Ishikawa (cell line): ENCODE measurements around the gene MRGPRF.

Experiments
- CEBPB ChIP-seq: IDR thresholded peaks from 2 replicates; pipeline ENCODE4 v1.6.1; 2012
- CREB1 ChIP-seq: IDR thresholded peaks from 2 replicates; pipeline ENCODE4 v1.6.1; 2012; ENCODE audit warnings: low read depth
- EGR1 ChIP-seq: IDR thresholded peaks from 2 replicates; pipeline ENCODE4 v1.6.1; 2012
- EP300 ChIP-seq: IDR thresholded peaks from 2 replicates; pipeline ENCODE4 v1.6.1; 2012; ENCODE audit warnings: borderline replicate concordance
- FOXM1 ChIP-seq: IDR thresholded peaks from 2 replicates; pipeline ENCODE4 v1.6.1; 2012; ENCODE audit warnings: low read depth, borderline replicate concordance
- NFIC ChIP-seq: IDR thresholded peaks from 2 replicates; pipeline ENCODE4 v1.6.1; 2012
- RAD21 ChIP-seq: IDR thresholded peaks from 2 replicates; pipeline ENCODE4 v1.6.1; 2012; ENCODE audit warnings: low read depth
- TAF1 ChIP-seq: IDR thresholded peaks from 2 replicates; pipeline ENCODE4 v1.6.1; 2012; ENCODE audit warnings: low read depth, mild to moderate bottlenecking
- TCF12 ChIP-seq: IDR thresholded peaks from 2 replicates; pipeline ENCODE4 v1.6.1; 2012; ENCODE audit warnings: low read depth
- TEAD4 ChIP-seq: IDR thresholded peaks from 2 replicates; pipeline ENCODE4 v1.6.1; 2012
- YY1 ChIP-seq: IDR thresholded peaks from 2 replicates; pipeline ENCODE4 v1.6.1; 2012; ENCODE audit warnings: low read depth
- ZBTB7A ChIP-seq: IDR thresholded peaks from 2 replicates; pipeline ENCODE4 v1.6.1; 2012; ENCODE audit warnings: low read depth
- TF ChIP-seq, protein P1 (sequence below): IDR thresholded peaks from 2 replicates; pipeline ENCODE4 v1.6.1; 2012
- TF ChIP-seq, protein P2 (sequence below): IDR thresholded peaks from 2 replicates; pipeline ENCODE4 v1.6.1; 2012; ENCODE audit warnings: low read depth, mild to moderate bottlenecking
- TF ChIP-seq, protein P3 (sequence below): IDR thresholded peaks from 2 replicates; pipeline ENCODE4 v1.6.1; 2012

Gene MRGPRF

DNA sequence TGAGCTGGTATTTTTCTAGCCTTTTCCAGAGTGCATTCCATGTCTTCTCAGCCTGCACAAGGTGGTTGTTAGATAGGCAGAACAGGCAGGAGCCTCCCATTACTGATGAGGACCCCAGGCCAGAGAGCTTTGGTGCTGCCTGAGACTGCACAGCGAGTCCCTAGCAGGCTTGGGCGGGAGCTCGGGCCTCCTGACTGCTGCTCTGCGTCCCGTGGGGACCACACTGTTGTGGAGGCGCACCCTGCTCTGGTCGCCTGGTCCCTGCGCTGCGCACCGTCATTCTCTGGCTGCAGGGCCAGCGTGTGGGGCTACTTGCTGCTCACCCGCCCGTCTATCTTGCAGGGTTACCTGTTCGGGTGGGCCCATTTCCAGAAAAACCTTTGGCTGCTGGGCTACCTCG is 44.2 kb upstream of the MRGPRF start:
- no peak for TF ChIP-seq RAD21
- TF ChIP-seq, protein P1, sequence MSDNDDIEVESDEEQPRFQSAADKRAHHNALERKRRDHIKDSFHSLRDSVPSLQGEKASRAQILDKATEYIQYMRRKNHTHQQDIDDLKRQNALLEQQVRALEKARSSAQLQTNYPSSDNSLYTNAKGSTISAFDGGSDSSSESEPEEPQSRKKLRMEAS, result no peak
- no peak for TF ChIP-seq TEAD4
- TF ChIP-seq, protein P2, sequence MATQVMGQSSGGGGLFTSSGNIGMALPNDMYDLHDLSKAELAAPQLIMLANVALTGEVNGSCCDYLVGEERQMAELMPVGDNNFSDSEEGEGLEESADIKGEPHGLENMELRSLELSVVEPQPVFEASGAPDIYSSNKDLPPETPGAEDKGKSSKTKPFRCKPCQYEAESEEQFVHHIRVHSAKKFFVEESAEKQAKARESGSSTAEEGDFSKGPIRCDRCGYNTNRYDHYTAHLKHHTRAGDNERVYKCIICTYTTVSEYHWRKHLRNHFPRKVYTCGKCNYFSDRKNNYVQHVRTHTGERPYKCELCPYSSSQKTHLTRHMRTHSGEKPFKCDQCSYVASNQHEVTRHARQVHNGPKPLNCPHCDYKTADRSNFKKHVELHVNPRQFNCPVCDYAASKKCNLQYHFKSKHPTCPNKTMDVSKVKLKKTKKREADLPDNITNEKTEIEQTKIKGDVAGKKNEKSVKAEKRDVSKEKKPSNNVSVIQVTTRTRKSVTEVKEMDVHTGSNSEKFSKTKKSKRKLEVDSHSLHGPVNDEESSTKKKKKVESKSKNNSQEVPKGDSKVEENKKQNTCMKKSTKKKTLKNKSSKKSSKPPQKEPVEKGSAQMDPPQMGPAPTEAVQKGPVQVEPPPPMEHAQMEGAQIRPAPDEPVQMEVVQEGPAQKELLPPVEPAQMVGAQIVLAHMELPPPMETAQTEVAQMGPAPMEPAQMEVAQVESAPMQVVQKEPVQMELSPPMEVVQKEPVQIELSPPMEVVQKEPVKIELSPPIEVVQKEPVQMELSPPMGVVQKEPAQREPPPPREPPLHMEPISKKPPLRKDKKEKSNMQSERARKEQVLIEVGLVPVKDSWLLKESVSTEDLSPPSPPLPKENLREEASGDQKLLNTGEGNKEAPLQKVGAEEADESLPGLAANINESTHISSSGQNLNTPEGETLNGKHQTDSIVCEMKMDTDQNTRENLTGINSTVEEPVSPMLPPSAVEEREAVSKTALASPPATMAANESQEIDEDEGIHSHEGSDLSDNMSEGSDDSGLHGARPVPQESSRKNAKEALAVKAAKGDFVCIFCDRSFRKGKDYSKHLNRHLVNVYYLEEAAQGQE, result no peak
- TF ChIP-seq, protein P3, sequence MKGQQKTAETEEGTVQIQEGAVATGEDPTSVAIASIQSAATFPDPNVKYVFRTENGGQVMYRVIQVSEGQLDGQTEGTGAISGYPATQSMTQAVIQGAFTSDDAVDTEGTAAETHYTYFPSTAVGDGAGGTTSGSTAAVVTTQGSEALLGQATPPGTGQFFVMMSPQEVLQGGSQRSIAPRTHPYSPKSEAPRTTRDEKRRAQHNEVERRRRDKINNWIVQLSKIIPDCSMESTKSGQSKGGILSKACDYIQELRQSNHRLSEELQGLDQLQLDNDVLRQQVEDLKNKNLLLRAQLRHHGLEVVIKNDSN, result no peak
- no peak for TF ChIP-seq ZBTB7A

DNA sequence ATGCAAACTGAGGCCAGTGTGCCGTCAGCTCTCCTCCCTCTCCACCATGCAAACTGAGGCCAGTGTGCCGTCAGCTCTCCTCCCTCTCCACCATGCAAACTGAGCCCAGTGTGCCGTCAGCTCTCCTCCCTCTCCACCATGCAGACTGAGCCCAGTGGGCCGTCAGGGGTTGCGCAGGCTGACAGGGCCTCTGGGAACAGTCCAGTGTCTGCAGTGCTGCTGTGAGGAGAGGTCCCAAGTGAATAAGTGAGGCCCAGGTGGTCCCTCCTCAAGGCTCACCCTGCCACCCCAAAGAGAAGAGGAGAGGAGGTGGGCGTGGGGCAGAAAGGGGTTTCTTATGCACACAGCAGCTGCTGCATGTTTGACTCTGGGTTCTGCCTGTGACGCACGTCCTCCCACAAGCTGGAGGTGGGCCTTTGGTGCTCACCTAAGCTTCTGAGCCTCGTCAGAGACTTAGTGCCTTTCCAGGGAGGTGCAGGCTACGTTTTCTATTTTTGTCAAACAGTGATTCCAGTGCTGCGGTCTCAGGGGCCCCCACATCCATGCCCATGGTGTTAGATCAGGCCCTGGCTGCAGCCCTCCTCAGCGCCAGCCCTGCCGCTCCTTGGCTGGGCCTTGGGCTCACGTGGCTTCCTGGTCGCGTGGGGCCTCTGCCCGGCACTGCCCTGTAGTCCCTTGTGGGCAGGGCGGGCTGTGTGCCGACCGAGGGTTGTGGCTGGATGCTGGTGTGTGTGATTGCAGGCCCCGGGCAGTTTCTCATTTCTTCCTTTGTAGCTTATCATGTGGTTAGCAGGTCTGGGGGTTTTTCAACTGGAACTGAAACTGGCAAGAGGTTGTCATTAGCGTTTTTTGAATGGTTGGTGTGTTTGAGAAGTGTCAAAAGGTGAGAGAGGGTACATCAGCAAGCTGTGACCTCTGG is 42.8 kb upstream of the MRGPRF start:
- no peak for TF ChIP-seq YY1
- TF ChIP-seq EGR1, result no peak
- no peak for TF ChIP-seq TEAD4
- TF ChIP-seq FOXM1, result no peak
- TF ChIP-seq, protein P2, result no peak
- TF ChIP-seq, protein P3, result no peak
- TF ChIP-seq TCF12, result no peak
- TF ChIP-seq TAF1, result no peak
- TF ChIP-seq, protein P1, result no peak
- TF ChIP-seq RAD21, result no peak
- no peak for TF ChIP-seq EP300
- no peak for TF ChIP-seq NFIC
- no peak for TF ChIP-seq CREB1
- TF ChIP-seq ZBTB7A, result no peak
- TF ChIP-seq CEBPB, result no peak

DNA sequence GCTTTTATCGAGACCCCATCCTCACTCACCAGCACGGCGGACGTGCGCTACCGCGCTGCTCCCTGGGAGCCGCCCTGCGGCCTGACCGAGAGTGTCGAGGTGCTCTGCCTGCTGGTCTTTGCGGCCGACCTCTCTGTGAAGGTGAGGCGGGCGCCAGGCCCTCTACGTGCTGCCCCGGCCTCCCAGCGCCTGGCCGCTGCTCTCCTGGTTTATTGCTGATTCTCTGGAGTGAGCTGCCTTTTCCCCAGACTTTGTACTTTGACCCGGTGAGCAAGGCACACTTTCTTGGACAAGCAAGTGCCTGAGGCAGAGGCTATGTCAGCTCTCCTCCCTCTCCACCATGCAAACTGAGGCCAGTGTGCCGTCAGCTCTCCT is 42.2 kb upstream of the MRGPRF start:
- TF ChIP-seq TCF12, result no peak
- TF ChIP-seq YY1, result no peak
- no peak for TF ChIP-seq TAF1
- TF ChIP-seq, protein P1, result no peak
- TF ChIP-seq CEBPB, result no peak
- TF ChIP-seq NFIC, result no peak
- TF ChIP-seq ZBTB7A, result no peak
- TF ChIP-seq RAD21, result no peak
- TF ChIP-seq CREB1, result no peak
- TF ChIP-seq, protein P3, result no peak
- TF ChIP-seq TEAD4, result no peak
- TF ChIP-seq EP300, result no peak
- no peak for TF ChIP-seq FOXM1
- no peak for TF ChIP-seq EGR1
- TF ChIP-seq, protein P2, result no peak
